HepG2 (cell line): Measurements from ENCODE around the gene MRPS17. TPM values are rescaled to one million over a fixed set of nuclear protein-coding genes. Genes with fewer than 3 reads are reported as not detected.

Experiments used
- AHR ChIP-seq: IDR thresholded peaks from 2 replicates; pipeline ENCODE4 v1.6.1; 2018; ENCODE audit warnings: missing genetic modification reagents, missing compliant biosample characterization
- ARID2 ChIP-seq: sonication (generic); formaldehyde crosslinking; IDR thresholded peaks from 2 replicates; pipeline ENCODE4 v1.8.1; 2022; ENCODE audit warnings: mild to moderate bottlenecking, missing genetic modification reagents, borderline replicate concordance
- CREB3 ChIP-seq: sonication (generic); formaldehyde crosslinking; IDR thresholded peaks from 2 replicates; pipeline ENCODE4 v1.5.0; 2020; ENCODE audit warnings: missing genetic modification reagents
- FOXC1 ChIP-seq: sonication (generic); formaldehyde crosslinking; IDR thresholded peaks from 2 replicates; pipeline ENCODE4 v1.8.0; 2022; ENCODE audit warnings: mild to moderate bottlenecking, missing genetic modification reagents, borderline replicate concordance
- GTF3A ChIP-seq: sonication (generic); formaldehyde crosslinking; conservative IDR thresholded peaks from 2 replicates; pipeline ENCODE4 v1.4.0; 2020; ENCODE audit warnings: mild to moderate bottlenecking, missing genetic modification reagents
- HNRNPK ChIP-seq: fragments of 200-400 bp; formaldehyde crosslinking; IDR thresholded peaks from 2 replicates; pipeline ENCODE4 v1.6.1; 2018; ENCODE audit warnings: low read length, low read depth, moderate library complexity, mild to moderate bottlenecking; ENCODE audit not compliant: poor library complexity, severe bottlenecking
- HOXA5 ChIP-seq: sonication (generic); formaldehyde crosslinking; IDR thresholded peaks from 2 replicates; pipeline ENCODE4 v1.4.0; 2020; ENCODE audit warnings: missing genetic modification reagents
- MIER3 ChIP-seq: IDR thresholded peaks from 2 replicates; pipeline ENCODE4 v1.6.1; 2016; ENCODE audit warnings: missing compliant biosample characterization, borderline replicate concordance
- POGZ ChIP-seq: sonication (generic); formaldehyde crosslinking; IDR thresholded peaks from 2 replicates; pipeline ENCODE4 v1.4.0; 2020; ENCODE audit warnings: mild to moderate bottlenecking, missing genetic modification reagents
- RAD21 ChIP-seq: fragments of 450-650 bp; formaldehyde crosslinking; IDR thresholded peaks from 2 replicates; pipeline ENCODE4 v1.5.0; 2020; ENCODE audit warnings: mild to moderate bottlenecking
- RFX3 ChIP-seq: IDR thresholded peaks from 2 replicates; pipeline ENCODE4 v1.6.1; 2016; ENCODE audit warnings: missing biosample characterization, missing genetic modification reagents
- SOX13 ChIP-seq, 3 experiments: fragments of 450-650 bp in 1 of 3; sonication (generic) in 1 of 3; formaldehyde crosslinking in 1 of 3; IDR thresholded peaks in 2 of 3; conservative IDR thresholded peaks in 1 of 3; 2 replicates each; pipeline versions ENCODE4 v1.5.0 to v1.6.1; 2016 to 2020; ENCODE audit warnings: antibody characterized with exemption in 1 of 3, mild to moderate bottlenecking in 1 of 3, missing compliant biosample characterization in 1 of 3, missing genetic modification reagents in 1 of 3, moderate library complexity in 1 of 3
- TBL1XR1 ChIP-seq: fragments of 150-350 bp; IDR thresholded peaks from 2 replicates; pipeline ENCODE4 v1.6.1; 2014; ENCODE audit warnings: borderline replicate concordance, low read length; ENCODE audit not compliant: partially characterized antibody
- ZFP41 ChIP-seq: sonication (generic); formaldehyde crosslinking; IDR thresholded peaks from 2 replicates; pipeline ENCODE4 v1.4.0; 2020; ENCODE audit warnings: mild to moderate bottlenecking, missing genetic modification reagents, borderline replicate concordance
- ZGPAT ChIP-seq: IDR thresholded peaks from 2 replicates; pipeline ENCODE4 v1.6.1; 2016; ENCODE audit warnings: mild to moderate bottlenecking
- ZMYM4 ChIP-seq: sonication (generic); formaldehyde crosslinking; IDR thresholded peaks from 2 replicates; pipeline ENCODE4 v1.8.1; 2023; ENCODE audit warnings: mild to moderate bottlenecking, missing genetic modification reagents
- ZNF282 ChIP-seq: fragments of 450-650 bp; IDR thresholded peaks from 2 replicates; pipeline ENCODE4 v1.6.1; 2018; ENCODE audit not compliant: partially characterized antibody
- ZNF350 ChIP-seq: sonication (generic); formaldehyde crosslinking; IDR thresholded peaks from 2 replicates; pipeline ENCODE4 v1.4.0; 2020; ENCODE audit warnings: mild to moderate bottlenecking, low read depth, missing genetic modification reagents, borderline replicate concordance
- ZNF367 ChIP-seq: sonication (generic); formaldehyde crosslinking; IDR thresholded peaks from 2 replicates; pipeline ENCODE4 v1.4.0; 2020; ENCODE audit warnings: missing genetic modification reagents, borderline replicate concordance
- ZNF75D ChIP-seq: sonication (generic); formaldehyde crosslinking; IDR thresholded peaks from 2 replicates; pipeline ENCODE4 v1.8.1; 2023; ENCODE audit warnings: missing genetic modification reagents, mild to moderate bottlenecking, borderline replicate concordance
- ZNF770 ChIP-seq: sonication (generic); formaldehyde crosslinking; IDR thresholded peaks from 2 replicates; pipeline ENCODE4 v1.5.0; 2020; ENCODE audit warnings: mild to moderate bottlenecking, missing genetic modification reagents
- ZNF772 ChIP-seq: sonication (generic); formaldehyde crosslinking; IDR thresholded peaks from 2 replicates; pipeline ENCODE4 v1.5.0; 2020; ENCODE audit warnings: mild to moderate bottlenecking, missing genetic modification reagents
- ZNF773 ChIP-seq: sonication (generic); formaldehyde crosslinking; IDR thresholded peaks from 2 replicates; pipeline ENCODE4 v1.4.0; 2020; ENCODE audit warnings: missing genetic modification reagents, borderline replicate concordance
- ZNF841 ChIP-seq: sonication (generic); formaldehyde crosslinking; IDR thresholded peaks from 2 replicates; pipeline ENCODE4 v1.8.1; 2023; ENCODE audit warnings: missing genetic modification reagents, borderline replicate concordance
- ZSCAN31 ChIP-seq: sonication (generic); formaldehyde crosslinking; IDR thresholded peaks from 2 replicates; pipeline ENCODE4 v1.5.0; 2020; ENCODE audit warnings: low read depth, mild to moderate bottlenecking, missing genetic modification reagents
- polyA plus RNA-seq, 8 experiments: library from polyadenylated mRNA; depleted of rRNA in 3 of 8; stranded (reverse) in 7 of 8; unstranded in 1 of 8; fragments of >200 nt; fragmentation: Illumina TruSeq in 4 of 8; extraction: Trizol in 4 of 8; gene quantifications; 2 replicates each; pipeline versions ENCODE4 v1.2.1 to v1.2.3, GENCODE V29; 2011 to 2016; ENCODE audit warnings: low read depth in 4 of 8, missing spikeins in 1 of 8, mixed read lengths in 1 of 8; ENCODE audit not compliant: insufficient read depth in 1 of 8
- total RNA-seq, 5 experiments: library from RNA; depleted of rRNA; stranded (reverse); fragments of >200 nt; fragmentation: Illumina TruSeq; extraction: Trizol; gene quantifications; 2 replicates each; pipeline ENCODE4 v1.2.3, GENCODE V29; 2016; ENCODE audit warnings: low read depth in 1 of 5

The MRPS17 gene
- total and polyA plus RNA-seq, 2 of the 13 experiments (the other 11 are each of a cell fraction or from before 2014, with no cell fraction given): 14.9 to 31.3 TPM

- no peak for TF ChIP-seq AHR
- TF ChIP-seq ZNF282: no peak
- no peak for TF ChIP-seq TBL1XR1
- no peak for TF ChIP-seq ZNF367 (CRISPR knock-in tag)
- TF ChIP-seq ARID2: no peak
- peak; percentile 73 for TF ChIP-seq HOXA5 (CRISPR knock-in tag)
- TF ChIP-seq RAD21 (CRISPR knock-in tag): no peak
- peak; percentile 60; the same call in 1 of the 2 replicates for TF ChIP-seq MIER3 (CRISPR knock-in tag)
- TF ChIP-seq RFX3 (CRISPR knock-in tag): no peak
- TF ChIP-seq ZSCAN31: 0 out of 2 replicates have a peak, but pooled peaks have one; percentile 36
- no peak for TF ChIP-seq FOXC1
- no peak for TF ChIP-seq GTF3A
- TF ChIP-seq ZNF770: peak; percentile 72; the same call in 1 of the 2 replicates
- TF ChIP-seq ZGPAT (CRISPR knock-in tag): peak; percentile 68
- no peak for TF ChIP-seq SOX13 (IDR thresholded peaks at IDR 0.05)
- peak in 1 of 2 experiments; percentile 63; a peak in 1 of 4 replicates for TF ChIP-seq SOX13 (CRISPR knock-in tag; conservative IDR thresholded peaks at IDR 0.05 in 1 of 2, IDR thresholded peaks at IDR 0.05 in 1 of 2)
- TF ChIP-seq HNRNPK: no peak
- TF ChIP-seq ZNF773 (CRISPR knock-in tag): no peak
- TF ChIP-seq ZNF841 (CRISPR knock-in tag): no peak
- TF ChIP-seq POGZ (CRISPR knock-in tag): peak; percentile 69; the same call in 1 of the 2 replicates
- 0 out of 2 replicates have a peak, but pooled peaks have one; percentile 47 for TF ChIP-seq ZNF772 (CRISPR knock-in tag)
- TF ChIP-seq ZMYM4 (CRISPR knock-in tag): peak; percentile 66
- no peak for TF ChIP-seq ZNF350
- no peak for TF ChIP-seq ZFP41 (CRISPR knock-in tag)
- TF ChIP-seq ZNF75D (CRISPR knock-in tag): no peak
- no peak for TF ChIP-seq CREB3 (CRISPR knock-in tag)
Observed at GRCh38 chr7:55996856-55997500, 45.3 kb downstream of the MRPS17 start (continued).
